ENCODE data around the gene KIF21A.

The KIF21A gene

GRCh38 chr12:39357041-39357440 lies 85.9 kb downstream of the KIF21A start:
- H3K4me3 ChIP-seq (ENCODE audit: low read length), result no peak overlapping the region
- no peak for TF ChIP-seq CTCF (conservative IDR thresholded peaks at IDR 0.05; ENCODE audit: low read length)
- DNase-seq (ENCODE audit: low read depth), result no peak

GRCh38 chr12:39355841-39356240 lies 87.1 kb downstream of the KIF21A start:
- no peak for TF ChIP-seq CTCF (conservative IDR thresholded peaks at IDR 0.05; ENCODE audit: low read length)
- H3K4me3 ChIP-seq (ENCODE audit: low read length), result no peak overlapping the region
- no peak for DNase-seq (ENCODE audit: low read depth)

GRCh38 chr12:39354955-39355354 lies 88.0 kb downstream of the KIF21A start:
- no peak for TF ChIP-seq CTCF (conservative IDR thresholded peaks at IDR 0.05; ENCODE audit: low read length)
- no peak for DNase-seq (ENCODE audit: low read depth)
- no peak overlapping the region for H3K4me3 ChIP-seq (ENCODE audit: low read length)

- no peak for TF ChIP-seq CTCF (conservative IDR thresholded peaks at IDR 0.05; ENCODE audit: low read length)
- no peak overlapping the region for H3K4me3 ChIP-seq (ENCODE audit: low read length)
- DNase-seq (ENCODE audit: low read depth), result no peak
These were observed 90.4 kb downstream of the KIF21A start for GRCh38 chr12:39352471-39353017.

- no peak for TF ChIP-seq CTCF (conservative IDR thresholded peaks at IDR 0.05; ENCODE audit: low read length)
- no peak for DNase-seq (ENCODE audit: low read depth)
- H3K4me3 ChIP-seq (ENCODE audit: low read length), result no peak overlapping the region
These were observed 91.8 kb downstream of the KIF21A start for GRCh38 chr12:39351153-39351552.

- TF ChIP-seq CTCF (conservative IDR thresholded peaks at IDR 0.05; ENCODE audit: low read length), result no peak
- no peak for DNase-seq (ENCODE audit: low read depth)
- H3K4me3 ChIP-seq (ENCODE audit: low read length), result no peak overlapping the region
These were observed 93.8 kb downstream of the KIF21A start for GRCh38 chr12:39348941-39349626.

- no peak overlapping the region for H3K4me3 ChIP-seq (ENCODE audit: low read length)
- DNase-seq (ENCODE audit: low read depth), result no peak
- no peak for TF ChIP-seq CTCF (conservative IDR thresholded peaks at IDR 0.05; ENCODE audit: low read length)
These were observed 94.4 kb downstream of the KIF21A start for GRCh38 chr12:39348523-39348922.
